Stomach (tissue), 4 donors: ENCODE measurements around the gene KRT37.

Experiments used
- EP300 ChIP-seq: sonication (generic); formaldehyde crosslinking; IDR thresholded peaks from one replicate; pipeline ENCODE4 v1.6.1; 2017; ENCODE audit warnings: antibody characterized with exemption
- POLR2A ChIP-seq, 4 donors: fragments of 450-650 bp; IDR thresholded peaks; one replicate each; pipeline ENCODE4 v1.6.1; 2016; ENCODE audit warnings: antibody characterized with exemption in 4 of 4, control low read depth in 2 of 4, mild to moderate bottlenecking in 1 of 4, moderate library complexity in 1 of 4
- POLR2AphosphoS5 ChIP-seq, 3 donors: sonication (generic); formaldehyde crosslinking; IDR thresholded peaks; one replicate each; pipeline ENCODE4 v1.6.1; 2016; ENCODE audit warnings: antibody characterized with exemption in 3 of 3
- TF ChIP-seq, protein P1 (sequence below), 7 experiments: fragments of 450-650 bp in 4 of 7; fragments of 200-600 bp in 3 of 7; sonication (generic) in 3 of 7; IDR thresholded peaks; one replicate each; pipeline ENCODE4 v1.5.1; 2016 to 2019; ENCODE audit warnings: antibody characterized with exemption in 7 of 7, control low read depth in 2 of 7, mild to moderate bottlenecking in 1 of 7

GRCh38 chr17:41437254-41437653, 12.9 kb upstream of the KRT37 start:
- TF ChIP-seq POLR2A (IDR thresholded peaks at IDR 0.05) (no peak), POLR2AphosphoS5 (IDR thresholded peaks at IDR 0.05) (no peak), EP300 (no peak)
- TF ChIP-seq, protein P1, sequence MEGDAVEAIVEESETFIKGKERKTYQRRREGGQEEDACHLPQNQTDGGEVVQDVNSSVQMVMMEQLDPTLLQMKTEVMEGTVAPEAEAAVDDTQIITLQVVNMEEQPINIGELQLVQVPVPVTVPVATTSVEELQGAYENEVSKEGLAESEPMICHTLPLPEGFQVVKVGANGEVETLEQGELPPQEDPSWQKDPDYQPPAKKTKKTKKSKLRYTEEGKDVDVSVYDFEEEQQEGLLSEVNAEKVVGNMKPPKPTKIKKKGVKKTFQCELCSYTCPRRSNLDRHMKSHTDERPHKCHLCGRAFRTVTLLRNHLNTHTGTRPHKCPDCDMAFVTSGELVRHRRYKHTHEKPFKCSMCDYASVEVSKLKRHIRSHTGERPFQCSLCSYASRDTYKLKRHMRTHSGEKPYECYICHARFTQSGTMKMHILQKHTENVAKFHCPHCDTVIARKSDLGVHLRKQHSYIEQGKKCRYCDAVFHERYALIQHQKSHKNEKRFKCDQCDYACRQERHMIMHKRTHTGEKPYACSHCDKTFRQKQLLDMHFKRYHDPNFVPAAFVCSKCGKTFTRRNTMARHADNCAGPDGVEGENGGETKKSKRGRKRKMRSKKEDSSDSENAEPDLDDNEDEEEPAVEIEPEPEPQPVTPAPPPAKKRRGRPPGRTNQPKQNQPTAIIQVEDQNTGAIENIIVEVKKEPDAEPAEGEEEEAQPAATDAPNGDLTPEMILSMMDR (IDR thresholded peaks at IDR 0.05) = no peak
